LNCaP clone FGC (cell line): ENCODE results near the gene ACOT7.
A peak's percentile ranks its signal among the peaks of the same experiment; 100 is the strongest.

Source experiments
- DNase-seq: peaks from one replicate; pipeline ENCODE4 v3.0.0-alpha.2; 2011; ENCODE audit warnings: low read depth
- H3K4me3 ChIP-seq: 2 replicates; pipeline ENCODE4 v1.5.1; 2011; ENCODE audit warnings: mild to moderate bottlenecking, low read depth, low read length, control low read depth
- TF ChIP-seq, protein P1 (sequence below): IDR thresholded peaks from 2 replicates; pipeline ENCODE4 v1.5.1; 2012; ENCODE audit warnings: mild to moderate bottlenecking; ENCODE audit not compliant: control insufficient read depth, insufficient read depth; ENCODE audit errors: extremely low read depth

Gene ACOT7

DNA sequence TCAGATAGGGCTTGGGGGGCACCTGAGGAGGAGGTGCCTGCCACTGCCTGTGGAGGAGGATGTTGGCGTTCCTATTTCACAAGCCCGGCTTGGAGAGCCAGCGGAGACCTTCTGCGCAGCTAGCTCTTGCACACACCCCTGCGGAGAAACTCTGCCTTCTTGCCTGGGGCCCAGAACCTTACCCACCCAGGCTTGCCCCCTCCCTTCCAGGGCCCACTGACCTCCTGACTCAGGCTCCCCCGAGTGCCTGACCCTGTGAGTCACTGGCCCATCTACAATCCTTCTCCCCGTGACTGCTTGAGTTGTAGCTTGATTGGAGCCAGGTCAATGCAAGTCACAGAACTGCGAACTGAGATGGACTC, 22.7 kb upstream of the ACOT7 start:
- no peak overlapping the region for H3K4me3 ChIP-seq
- TF ChIP-seq, protein P1, sequence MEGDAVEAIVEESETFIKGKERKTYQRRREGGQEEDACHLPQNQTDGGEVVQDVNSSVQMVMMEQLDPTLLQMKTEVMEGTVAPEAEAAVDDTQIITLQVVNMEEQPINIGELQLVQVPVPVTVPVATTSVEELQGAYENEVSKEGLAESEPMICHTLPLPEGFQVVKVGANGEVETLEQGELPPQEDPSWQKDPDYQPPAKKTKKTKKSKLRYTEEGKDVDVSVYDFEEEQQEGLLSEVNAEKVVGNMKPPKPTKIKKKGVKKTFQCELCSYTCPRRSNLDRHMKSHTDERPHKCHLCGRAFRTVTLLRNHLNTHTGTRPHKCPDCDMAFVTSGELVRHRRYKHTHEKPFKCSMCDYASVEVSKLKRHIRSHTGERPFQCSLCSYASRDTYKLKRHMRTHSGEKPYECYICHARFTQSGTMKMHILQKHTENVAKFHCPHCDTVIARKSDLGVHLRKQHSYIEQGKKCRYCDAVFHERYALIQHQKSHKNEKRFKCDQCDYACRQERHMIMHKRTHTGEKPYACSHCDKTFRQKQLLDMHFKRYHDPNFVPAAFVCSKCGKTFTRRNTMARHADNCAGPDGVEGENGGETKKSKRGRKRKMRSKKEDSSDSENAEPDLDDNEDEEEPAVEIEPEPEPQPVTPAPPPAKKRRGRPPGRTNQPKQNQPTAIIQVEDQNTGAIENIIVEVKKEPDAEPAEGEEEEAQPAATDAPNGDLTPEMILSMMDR: no peak
- DNase-seq: no peak

- DNase-seq: no peak
- TF ChIP-seq, protein P1: no peak
- no peak overlapping the region for H3K4me3 ChIP-seq
These were observed 21.5 kb upstream of the ACOT7 start for GRCh38 chr1:6414881-6415626.

GRCh38 chr1:6414443-6414844, 20.9 kb upstream of the ACOT7 start:
- TF ChIP-seq, protein P1: peak; percentile 31; the same call in 1 of the 2 replicates
- no peak overlapping the region for H3K4me3 ChIP-seq
- no peak for DNase-seq

DNA sequence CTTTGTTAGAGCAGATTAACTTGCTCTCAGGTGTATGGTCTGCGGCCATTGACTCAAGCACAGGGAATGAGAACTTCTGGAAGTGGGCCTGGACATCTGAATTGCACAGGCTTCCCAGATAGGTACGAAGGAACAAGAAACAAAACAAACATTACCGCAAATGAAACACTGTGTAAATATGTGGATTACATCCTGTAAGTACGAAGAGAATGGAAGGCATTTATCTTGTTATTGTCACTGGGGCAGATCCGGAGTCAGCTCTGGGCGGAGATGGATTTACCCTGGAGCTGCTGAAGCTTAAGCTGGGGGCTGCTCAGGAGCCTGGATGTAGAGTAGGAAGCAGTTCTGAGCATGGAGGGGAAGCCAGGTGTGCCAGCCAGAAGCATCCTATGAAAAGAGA, 19.3 kb upstream of the ACOT7 start:
- TF ChIP-seq, protein P1: no peak
- DNase-seq: peak; percentile 67

DNA sequence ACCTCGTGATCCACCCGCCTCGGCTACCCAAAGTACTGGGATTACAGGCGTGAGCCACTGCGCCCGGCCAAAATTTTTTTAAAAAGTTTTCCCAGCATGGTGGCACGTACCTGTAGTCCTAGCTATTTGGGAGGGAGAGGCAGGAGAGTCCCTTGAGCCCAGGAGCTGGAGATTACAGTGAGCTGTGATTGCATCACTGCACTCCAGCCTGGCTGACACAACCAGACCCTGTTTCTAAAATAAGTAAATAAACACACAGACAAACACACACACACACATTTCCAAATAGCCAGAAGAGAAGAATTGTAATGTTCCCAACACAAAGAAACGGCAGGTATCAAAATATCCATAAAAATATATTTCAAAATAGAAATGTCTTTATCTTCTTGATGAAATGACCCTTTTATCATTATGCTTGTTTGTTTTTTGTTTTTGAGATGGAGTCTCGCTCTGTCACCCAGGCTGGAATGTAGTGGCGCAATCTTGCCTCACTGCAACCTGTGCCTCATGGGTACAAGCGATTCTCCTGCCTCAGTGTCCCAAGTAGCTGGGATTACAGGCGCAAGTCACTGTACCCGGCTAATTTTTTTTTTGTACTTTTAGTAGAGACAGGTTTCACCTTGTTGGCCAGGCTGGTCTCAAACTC, 16.8 kb upstream of the ACOT7 start:
- TF ChIP-seq, protein P1: no peak
- no peak for DNase-seq
- no peak overlapping the region for H3K4me3 ChIP-seq

More for the DNA sequence above, 19.3 kb upstream of the ACOT7 start:
- no peak overlapping the region for H3K4me3 ChIP-seq

- TF ChIP-seq, protein P1: no peak
- no peak for DNase-seq
These were observed 16.2 kb upstream of the ACOT7 start for GRCh38 chr1:6409733-6410132.

More at GRCh38 chr1:6409733-6410132, 16.2 kb upstream of the ACOT7 start:
- H3K4me3 ChIP-seq: no peak overlapping the region
